K562 (cell line): ENCODE results near the gene TNFAIP1. TPM values are rescaled to one million over a fixed set of nuclear protein-coding genes. Genes with fewer than 3 reads are reported as not detected.

Experiments used
- ATAC-seq: fragments of 200-7000 bp; cut with Tn5 transposase; 3 replicates; pipeline ENCODE4 v1.9.1; 2020; ENCODE audit warnings: moderate library complexity
- BruUV-seq: library from RNA; stranded (reverse); fragments of 400-500 nt; replicated peaks from 2 replicates; lab custom pipeline; 2021; lab: Mats Ljungman, UMichigan
- CTCF ChIA-PET: fragments of 300-600 bp; formaldehyde crosslinking; extraction: SDS; loops from one replicate; lab custom pipeline; 2021; ENCODE audit warnings: low intra/inter-chr PET ratio; lab: Yijun Ruan, JAX
- POLR2A ChIA-PET: fragments of 300-600, 350-650 bp; sonication (Branson Sonifier 250); formaldehyde crosslinking; extraction: SDS; loops from one replicate; lab custom pipeline; 2021; ENCODE audit warnings: antibody characterized with exemption, inconsistent platforms; lab: Yijun Ruan, JAX
- DNase-seq, 4 experiments: peaks; one replicate each; pipeline versions ENCODE4 v3.0.0 to v3.0.0-alpha.2; 2011 to 2018; ENCODE audit warnings: low spot score in 3 of 4, mixed read lengths in 3 of 4; ENCODE audit errors: extremely low read depth in 1 of 4
- FAIRE-seq: peaks from 2 replicates; lab custom pipeline; 2011; peaks lifted over from hg19 to GRCh38; lab: Jason Lieb, UNC
- H2AFZ ChIP-seq: 2 replicates; pipeline ENCODE4 v1.6.0; 2011; ENCODE audit warnings: low read depth, low read length, control low read depth, inconsistent platforms
- H3K27ac ChIP-seq: fragments of 200-600 bp; 3 replicates; pipeline ENCODE4 v1.8.0; 2011; ENCODE audit warnings: low read depth, mild to moderate bottlenecking, control low read depth, inconsistent platforms, low read length, moderate library complexity, mixed read lengths; ENCODE audit errors: extremely low read depth
- H3K27me3 ChIP-seq, 2 experiments: fragments of 300-600 bp in 1 of 2; 2 replicates in 1 of 2; 3 replicates in 1 of 2; pipeline versions ENCODE4 v1.6.0 to v1.8.0; 2011; ENCODE audit warnings: inconsistent platforms in 2 of 2, low read length in 2 of 2, mild to moderate bottlenecking in 1 of 2, mixed read lengths in 1 of 2, moderate library complexity in 1 of 2; ENCODE audit not compliant: control insufficient read depth in 2 of 2, insufficient read depth in 2 of 2
- H3K36me3 ChIP-seq: fragments of 300-600 bp; 3 replicates; pipeline ENCODE4 v1.8.0; 2011; ENCODE audit warnings: mild to moderate bottlenecking, low read length, inconsistent platforms; ENCODE audit not compliant: control insufficient read depth, insufficient read depth
- H3K4me1 ChIP-seq, 2 experiments: fragments of 200-600 bp in 1 of 2; replicated peaks in 1 of 2; 2 replicates in 1 of 2; 3 replicates in 1 of 2; pipeline versions ENCODE4 v1.5.1 to v1.8.0; 2011; ENCODE audit warnings: inconsistent platforms in 2 of 2, low read length in 2 of 2, mild to moderate bottlenecking in 1 of 2, mixed read lengths in 1 of 2, moderate library complexity in 1 of 2; ENCODE audit not compliant: control insufficient read depth in 2 of 2, insufficient read depth in 2 of 2
- H3K4me2 ChIP-seq: 2 replicates; pipeline ENCODE4 v1.6.1; 2011; ENCODE audit warnings: low read length, control low read depth, inconsistent platforms, mixed read lengths; ENCODE audit not compliant: insufficient read depth
- H3K4me3 ChIP-seq: fragments of 200-600 bp; sonication (generic), shearing (Covaris generic); 2 replicates; pipeline ENCODE4 v1.5.1; 2016; ENCODE audit warnings: control low read depth, inconsistent platforms
- H3K79me2 ChIP-seq: fragments of 200-600 bp; 3 replicates; pipeline ENCODE4 v1.8.0; 2011; ENCODE audit warnings: low read length, inconsistent platforms; ENCODE audit not compliant: control insufficient read depth, insufficient read depth
- H3K9ac ChIP-seq, 2 experiments: 2 replicates each; pipeline versions ENCODE4 v1.6.0 to v1.6.1; 2011; ENCODE audit warnings: low read depth in 2 of 2, low read length in 2 of 2, control low read depth in 1 of 2, inconsistent platforms in 1 of 2, mild to moderate bottlenecking in 1 of 2, mixed read lengths in 1 of 2; ENCODE audit not compliant: insufficient read depth in 1 of 2
- H3K9me1 ChIP-seq: one replicate; pipeline ENCODE4 v1.6.0; 2011; ENCODE audit warnings: inconsistent platforms, mild to moderate bottlenecking, low read length, moderate library complexity; ENCODE audit not compliant: control insufficient read depth, insufficient read depth
- H3K9me3 ChIP-seq: replicated peaks from 2 replicates; pipeline ENCODE4 v1.5.1; 2011; ENCODE audit warnings: low read depth, low read length, inconsistent platforms; ENCODE audit not compliant: control insufficient read depth, insufficient read depth
- H4K20me1 ChIP-seq: replicated peaks from 2 replicates; pipeline ENCODE4 v1.6.1; 2011; ENCODE audit warnings: low read length, inconsistent platforms, mixed read lengths; ENCODE audit not compliant: control insufficient read depth, insufficient read depth
- KAT8 ChIP-seq: fragments of 450-650 bp; IDR thresholded peaks from 2 replicates; pipeline ENCODE4 v1.6.1; 2016; ENCODE audit warnings: low read depth, mild to moderate bottlenecking
- SOX6 ChIP-seq: fragments of 450-650 bp; IDR thresholded peaks from 2 replicates; pipeline ENCODE4 v1.6.1; 2014; ENCODE audit warnings: mild to moderate bottlenecking
- ZKSCAN1 ChIP-seq: fragments of 150-350 bp; IDR thresholded peaks from 2 replicates; pipeline ENCODE4 v1.6.1; 2016; ENCODE audit warnings: low read depth, low read length
- ZNF184 ChIP-seq: sonication (generic); formaldehyde crosslinking; IDR thresholded peaks from 2 replicates; pipeline ENCODE4 v1.5.0; 2020; ENCODE audit warnings: missing genetic modification reagents
- ZNF707 ChIP-seq: fragments of 250-450 bp; sonication (Bioruptor Pico); conservative IDR thresholded peaks from 2 replicates; pipeline ENCODE4 v1.8.0; 2022; ENCODE audit warnings: inconsistent platforms, mild to moderate bottlenecking, moderate library complexity
- ZNF79 ChIP-seq: fragments of 250-450 bp; sonication (Bioruptor Pico); IDR thresholded peaks from 2 replicates; pipeline ENCODE4 v1.4.0; 2020; ENCODE audit warnings: low read depth, mild to moderate bottlenecking, moderate library complexity
- WGBS: fragments of 100-300 bp; shearing (Covaris generic); methylation state at CpG from one replicate; pipeline ENCODE4 v1.1.6; 2016; ENCODE audit warnings: low coverage, mixed read lengths; ENCODE audit not compliant: insufficient coverage; ENCODE audit errors: missing lambda C conversion rate; 5-methylcytosine and 5-hydroxymethylcytosine counted together
- in situ Hi-C: fragments of 300-500 bp; cut with MboI; formaldehyde crosslinking; loops from 4 replicates; pipeline ENCODE4 v1.15.0; 2018; ENCODE audit warnings: inconsistent platforms, mixed read lengths
- intact Hi-C: fragments of 100-400 bp; cut with micrococcal nuclease; formaldehyde crosslinking; loops from 2 replicates; pipeline ENCODE4 v1.14.2; 2022
- polyA plus RNA-seq, 8 experiments: library from polyadenylated mRNA; depleted of rRNA in 4 of 8; stranded (reverse) in 5 of 8; unstranded in 3 of 8; fragments of >200 nt; fragmentation: Nextera tagmentation in 2 of 8; fragmentation: Illumina TruSeq in 1 of 8; extraction: Ambion mirVana in 2 of 8; extraction: Trizol in 1 of 8; gene quantifications; 2 replicates each; pipeline versions ENCODE4 v1.2.1 to v1.2.3, GENCODE V29; 2011 to 2014; ENCODE audit warnings: inconsistent platforms in 1 of 8, missing spikeins in 1 of 8
- total RNA-seq, 7 experiments: library from RNA; depleted of rRNA in 6 of 7; stranded (reverse); fragments of >200 nt in 6 of 7; fragmentation: Illumina TruSeq in 2 of 7; extraction: Trizol in 2 of 7; gene quantifications; 2 replicates each; pipeline versions ENCODE4 v1.2.1 to v1.2.3, GENCODE V29; 2011 to 2021; ENCODE audit warnings: low replicate concordance in 1 of 7
- TF ChIP-seq, protein P1 (sequence below): fragments of 450-650 bp; conservative IDR thresholded peaks from 2 replicates; pipeline ENCODE4 v1.6.1; 2016; ENCODE audit warnings: missing genetic modification characterization, low read depth, mild to moderate bottlenecking, missing compliant biosample characterization, moderate library complexity
- TF ChIP-seq, protein P2 (sequence below): fragments of 250-450 bp; sonication (Bioruptor Pico); IDR thresholded peaks from 2 replicates; pipeline ENCODE4 v1.4.0; 2020; ENCODE audit warnings: mild to moderate bottlenecking, moderate library complexity
- TF ChIP-seq, protein P3 (sequence below): fragments of 450-650 bp; IDR thresholded peaks from one replicate; pipeline ENCODE4 v1.6.1; 2018; ENCODE audit warnings: mild to moderate bottlenecking, moderate library complexity; ENCODE audit not compliant: partially characterized antibody
- TF ChIP-seq, protein P4 (sequence below): fragments of 250-450 bp; sonication (Bioruptor Pico); IDR thresholded peaks from 2 replicates; pipeline ENCODE4 v1.8.0; 2021; ENCODE audit warnings: moderate library complexity, mild to moderate bottlenecking, inconsistent platforms
- TF ChIP-seq, protein P5 (sequence below): IDR thresholded peaks from 2 replicates; pipeline ENCODE4 v1.6.1; 2011; ENCODE audit warnings: borderline replicate concordance, low read depth, mild to moderate bottlenecking, moderate library complexity, low read length; ENCODE audit not compliant: insufficient read depth, poor library complexity, severe bottlenecking

Gene TNFAIP1
- total and polyA plus RNA-seq, 9 of the 15 experiments (the other 6 are each of a cell fraction or from before 2014, with no cell fraction given), result 2.1 to 20.1 (median 8.2) TPM

DNA sequence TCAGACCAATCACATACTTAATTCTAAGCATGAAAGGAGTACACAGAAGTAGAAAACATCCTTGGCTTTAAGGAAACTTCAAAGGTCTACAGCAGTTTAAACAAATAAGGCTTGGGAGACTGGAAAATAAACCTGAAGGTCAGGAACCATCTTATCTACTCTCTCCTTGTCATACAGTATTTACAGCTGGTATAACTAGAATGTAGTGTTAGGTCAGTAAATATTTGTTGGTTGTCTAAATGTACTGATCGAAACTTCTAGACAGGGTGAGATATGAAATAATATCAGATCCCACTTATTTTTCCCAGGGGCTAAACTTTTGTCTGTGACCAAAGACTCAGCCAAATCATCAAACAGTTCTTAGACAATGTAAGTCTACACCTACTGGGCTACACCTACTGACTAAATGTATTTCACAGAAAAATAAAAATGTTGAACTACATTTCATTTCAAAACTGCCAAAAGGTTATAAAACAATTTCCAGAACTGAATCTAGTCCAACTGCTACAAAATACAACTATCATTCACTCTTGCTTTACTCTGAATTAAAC, 43.7 kb upstream of the TNFAIP1 start:
- DNase-seq (no peak), ATAC-seq (no peak), FAIRE-seq (no peak)
- H3K36me3 ChIP-seq, result no peaks in the 10 kb centered on the region
- CTCF ChIA-PET, result no interaction called here
- no TSS peak for BruUV-seq
- no peak for TF ChIP-seq ZNF79 (CRISPR knock-in tag)
- TF ChIP-seq ZNF184 (CRISPR knock-in tag), result no peak
- TF ChIP-seq ZKSCAN1, result no peak
- TF ChIP-seq SOX6, result no peak
- no peak for TF ChIP-seq KAT8
- TF ChIP-seq, protein P1, sequence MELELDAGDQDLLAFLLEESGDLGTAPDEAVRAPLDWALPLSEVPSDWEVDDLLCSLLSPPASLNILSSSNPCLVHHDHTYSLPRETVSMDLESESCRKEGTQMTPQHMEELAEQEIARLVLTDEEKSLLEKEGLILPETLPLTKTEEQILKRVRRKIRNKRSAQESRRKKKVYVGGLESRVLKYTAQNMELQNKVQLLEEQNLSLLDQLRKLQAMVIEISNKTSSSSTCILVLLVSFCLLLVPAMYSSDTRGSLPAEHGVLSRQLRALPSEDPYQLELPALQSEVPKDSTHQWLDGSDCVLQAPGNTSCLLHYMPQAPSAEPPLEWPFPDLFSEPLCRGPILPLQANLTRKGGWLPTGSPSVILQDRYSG (tag), result no peak
- TF ChIP-seq, protein P2, sequence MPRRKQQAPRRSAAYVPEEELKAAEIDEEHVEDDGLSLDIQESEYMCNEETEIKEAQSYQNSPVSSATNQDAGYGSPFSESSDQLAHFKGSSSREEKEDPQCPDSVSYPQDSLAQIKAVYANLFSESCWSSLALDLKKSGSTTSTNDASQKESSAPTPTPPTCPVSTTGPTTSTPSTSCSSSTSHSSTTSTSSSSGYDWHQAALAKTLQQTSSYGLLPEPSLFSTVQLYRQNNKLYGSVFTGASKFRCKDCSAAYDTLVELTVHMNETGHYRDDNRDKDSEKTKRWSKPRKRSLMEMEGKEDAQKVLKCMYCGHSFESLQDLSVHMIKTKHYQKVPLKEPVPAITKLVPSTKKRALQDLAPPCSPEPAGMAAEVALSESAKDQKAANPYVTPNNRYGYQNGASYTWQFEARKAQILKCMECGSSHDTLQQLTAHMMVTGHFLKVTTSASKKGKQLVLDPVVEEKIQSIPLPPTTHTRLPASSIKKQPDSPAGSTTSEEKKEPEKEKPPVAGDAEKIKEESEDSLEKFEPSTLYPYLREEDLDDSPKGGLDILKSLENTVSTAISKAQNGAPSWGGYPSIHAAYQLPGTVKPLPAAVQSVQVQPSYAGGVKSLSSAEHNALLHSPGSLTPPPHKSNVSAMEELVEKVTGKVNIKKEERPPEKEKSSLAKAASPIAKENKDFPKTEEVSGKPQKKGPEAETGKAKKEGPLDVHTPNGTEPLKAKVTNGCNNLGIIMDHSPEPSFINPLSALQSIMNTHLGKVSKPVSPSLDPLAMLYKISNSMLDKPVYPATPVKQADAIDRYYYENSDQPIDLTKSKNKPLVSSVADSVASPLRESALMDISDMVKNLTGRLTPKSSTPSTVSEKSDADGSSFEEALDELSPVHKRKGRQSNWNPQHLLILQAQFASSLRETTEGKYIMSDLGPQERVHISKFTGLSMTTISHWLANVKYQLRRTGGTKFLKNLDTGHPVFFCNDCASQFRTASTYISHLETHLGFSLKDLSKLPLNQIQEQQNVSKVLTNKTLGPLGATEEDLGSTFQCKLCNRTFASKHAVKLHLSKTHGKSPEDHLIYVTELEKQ, result no peak
- TF ChIP-seq, protein P3, sequence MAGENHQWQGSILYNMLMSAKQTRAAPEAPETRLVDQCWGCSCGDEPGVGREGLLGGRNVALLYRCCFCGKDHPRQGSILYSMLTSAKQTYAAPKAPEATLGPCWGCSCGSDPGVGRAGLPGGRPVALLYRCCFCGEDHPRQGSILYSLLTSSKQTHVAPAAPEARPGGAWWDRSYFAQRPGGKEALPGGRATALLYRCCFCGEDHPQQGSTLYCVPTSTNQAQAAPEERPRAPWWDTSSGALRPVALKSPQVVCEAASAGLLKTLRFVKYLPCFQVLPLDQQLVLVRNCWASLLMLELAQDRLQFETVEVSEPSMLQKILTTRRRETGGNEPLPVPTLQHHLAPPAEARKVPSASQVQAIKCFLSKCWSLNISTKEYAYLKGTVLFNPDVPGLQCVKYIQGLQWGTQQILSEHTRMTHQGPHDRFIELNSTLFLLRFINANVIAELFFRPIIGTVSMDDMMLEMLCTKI, result no peak
- TF ChIP-seq, protein P4, sequence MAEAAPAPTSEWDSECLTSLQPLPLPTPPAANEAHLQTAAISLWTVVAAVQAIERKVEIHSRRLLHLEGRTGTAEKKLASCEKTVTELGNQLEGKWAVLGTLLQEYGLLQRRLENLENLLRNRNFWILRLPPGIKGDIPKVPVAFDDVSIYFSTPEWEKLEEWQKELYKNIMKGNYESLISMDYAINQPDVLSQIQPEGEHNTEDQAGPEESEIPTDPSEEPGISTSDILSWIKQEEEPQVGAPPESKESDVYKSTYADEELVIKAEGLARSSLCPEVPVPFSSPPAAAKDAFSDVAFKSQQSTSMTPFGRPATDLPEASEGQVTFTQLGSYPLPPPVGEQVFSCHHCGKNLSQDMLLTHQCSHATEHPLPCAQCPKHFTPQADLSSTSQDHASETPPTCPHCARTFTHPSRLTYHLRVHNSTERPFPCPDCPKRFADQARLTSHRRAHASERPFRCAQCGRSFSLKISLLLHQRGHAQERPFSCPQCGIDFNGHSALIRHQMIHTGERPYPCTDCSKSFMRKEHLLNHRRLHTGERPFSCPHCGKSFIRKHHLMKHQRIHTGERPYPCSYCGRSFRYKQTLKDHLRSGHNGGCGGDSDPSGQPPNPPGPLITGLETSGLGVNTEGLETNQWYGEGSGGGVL (CRISPR knock-in tag), result no peak
- TF ChIP-seq, protein P5, sequence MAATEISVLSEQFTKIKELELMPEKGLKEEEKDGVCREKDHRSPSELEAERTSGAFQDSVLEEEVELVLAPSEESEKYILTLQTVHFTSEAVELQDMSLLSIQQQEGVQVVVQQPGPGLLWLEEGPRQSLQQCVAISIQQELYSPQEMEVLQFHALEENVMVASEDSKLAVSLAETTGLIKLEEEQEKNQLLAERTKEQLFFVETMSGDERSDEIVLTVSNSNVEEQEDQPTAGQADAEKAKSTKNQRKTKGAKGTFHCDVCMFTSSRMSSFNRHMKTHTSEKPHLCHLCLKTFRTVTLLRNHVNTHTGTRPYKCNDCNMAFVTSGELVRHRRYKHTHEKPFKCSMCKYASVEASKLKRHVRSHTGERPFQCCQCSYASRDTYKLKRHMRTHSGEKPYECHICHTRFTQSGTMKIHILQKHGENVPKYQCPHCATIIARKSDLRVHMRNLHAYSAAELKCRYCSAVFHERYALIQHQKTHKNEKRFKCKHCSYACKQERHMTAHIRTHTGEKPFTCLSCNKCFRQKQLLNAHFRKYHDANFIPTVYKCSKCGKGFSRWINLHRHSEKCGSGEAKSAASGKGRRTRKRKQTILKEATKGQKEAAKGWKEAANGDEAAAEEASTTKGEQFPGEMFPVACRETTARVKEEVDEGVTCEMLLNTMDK, result no peak
- TF ChIP-seq ZNF707 (CRISPR knock-in tag), result no peak
- TF ChIP-seq, all 486 proteins: peak for 0
- Histone ChIP-seq H2AFZ (no peak overlapping the region), H3K9me1 (no peaks in the 10 kb centered on the region), H3K4me2 (no peak overlapping the region), H3K9me3 (no peaks in the 10 kb centered on the region), H3K27me3 (no peaks in the 10 kb centered on the region), H3K4me3 (no peak overlapping the region), H3K79me2 (no peaks in the 10 kb centered on the region), H3K4me1 (no peaks in the 10 kb centered on the region), H3K27ac (no peak overlapping the region), H3K9ac (no peak overlapping the region), H4K20me1 (no peaks in the 10 kb centered on the region)
- intact Hi-C loops, result no loop called here
- WGBS, result 19% methylated on average over 1 of the region's 1 CpG
- in situ Hi-C loops, result no loop called here
- POLR2A ChIA-PET, result no interaction called here
